B cell (primary cell): Measurements from ENCODE around the gene SERPINF2. TPM values are rescaled to one million over a fixed set of nuclear protein-coding genes. Genes with fewer than 3 reads are reported as not detected.

Experiments
- ATAC-seq: fragments of 200-7000 bp; cut with Tn5 transposase; one replicate; pipeline ENCODE4 v1.10.0; 2021; ENCODE audit warnings: low read depth, mild to moderate bottlenecking, moderate number of reproducible peaks, moderate library complexity
- CTCF ChIA-PET: fragments of 350-600 bp; sonication (Branson Sonifier 250); formaldehyde crosslinking; loops from one replicate; lab custom pipeline; 2021; ENCODE audit warnings: antibody characterized with exemption, inconsistent platforms; lab: Charles Lee
- POLR2A ChIA-PET: fragments of 350-600 bp; sonication (Branson Sonifier 250); formaldehyde crosslinking; loops from one replicate; lab custom pipeline; 2021; ENCODE audit warnings: antibody characterized with exemption; lab: Charles Lee
- DNase-seq: peaks from one replicate; pipeline ENCODE4 v3.0.0; 2013
- H2AFZ ChIP-seq: 2 replicates; pipeline ENCODE4 v1.6.1; 2012; ENCODE audit warnings: mild to moderate bottlenecking, low read depth, low read length; ENCODE audit not compliant: insufficient read depth, poor library complexity, severe bottlenecking
- H3K27ac ChIP-seq, 2 donors: 1 replicate in 1 of 2; 2 replicates in 1 of 2; pipeline ENCODE4 v1.5.1; 2012 to 2013; ENCODE audit warnings: low read length in 2 of 2, mild to moderate bottlenecking in 2 of 2, moderate library complexity in 1 of 2
- H3K27me3 ChIP-seq, 4 experiments: fragments of 200-600 bp in 1 of 4; sonication (generic) in 1 of 4; replicated peaks in 1 of 4; 1 replicate in 2 of 4; 2 replicates in 2 of 4; pipeline versions ENCODE4 v1.6.1 to v1.7.0; 2013 to 2016; ENCODE audit warnings: low read length in 3 of 4, mild to moderate bottlenecking in 2 of 4, mixed read lengths in 1 of 4, moderate library complexity in 1 of 4; ENCODE audit not compliant: insufficient read depth in 4 of 4, control insufficient read depth in 3 of 4; ENCODE audit errors: control extremely low read depth in 1 of 4
- H3K36me3 ChIP-seq, 2 experiments: replicated peaks in 1 of 2; 1 replicate in 1 of 2; 2 replicates in 1 of 2; pipeline versions ENCODE4 v1.6.1 to v1.7.1; 2013; ENCODE audit warnings: low read length in 1 of 2; ENCODE audit not compliant: insufficient read depth in 2 of 2, control insufficient read depth in 1 of 2; ENCODE audit errors: control extremely low read depth in 1 of 2, extremely low read depth in 1 of 2
- H3K4me1 ChIP-seq, 2 donors: fragments of 200-600 bp in 1 of 2; sonication (generic) in 1 of 2; 1 replicate in 1 of 2; 2 replicates in 1 of 2; pipeline versions ENCODE4 v1.5.1 to v1.6.1; 2013 to 2017; ENCODE audit warnings: low read length in 2 of 2; ENCODE audit not compliant: control insufficient read depth in 2 of 2, insufficient read depth in 2 of 2
- H3K4me2 ChIP-seq: replicated peaks from 2 replicates; pipeline ENCODE3; 2012; ENCODE audit warnings: mild to moderate bottlenecking, low read depth, low read length; ENCODE audit not compliant: poor library complexity, severe bottlenecking
- H3K4me3 ChIP-seq, 5 experiments: fragments of 200-600 bp in 1 of 5; sonication (generic) in 1 of 5; 1 replicate in 3 of 5; 2 replicates in 2 of 5; pipeline versions ENCODE4 v1.5.1 to v1.7.0; 2011 to 2016; ENCODE audit warnings: low read length in 4 of 5, mild to moderate bottlenecking in 4 of 5, low read depth in 2 of 5, control low read depth in 1 of 5, moderate library complexity in 1 of 5; ENCODE audit not compliant: insufficient read depth in 1 of 5; ENCODE audit errors: control extremely low read depth in 1 of 5, extremely low read depth in 1 of 5
- H3K79me2 ChIP-seq: fragments of 200-600 bp; sonication (generic); one replicate; pipeline ENCODE4 v1.6.0; 2016; ENCODE audit warnings: low read length; ENCODE audit not compliant: control insufficient read depth, insufficient read depth
- H3K9ac ChIP-seq: fragments of 200-600 bp; sonication (generic); 2 replicates; pipeline ENCODE4 v1.6.1; 2017; ENCODE audit warnings: mild to moderate bottlenecking, low read length, moderate library complexity
- H3K9me3 ChIP-seq, 3 donors: one replicate each; pipeline versions ENCODE4 v1.6.1 to v1.7.1; 2013; ENCODE audit warnings: low read length in 2 of 3; ENCODE audit not compliant: control insufficient read depth in 2 of 3, insufficient read depth in 1 of 3; ENCODE audit errors: control extremely low read depth in 1 of 3
- H4K20me1 ChIP-seq: 2 replicates; pipeline ENCODE4 v1.6.0; 2012; ENCODE audit warnings: mild to moderate bottlenecking, low read length; ENCODE audit not compliant: insufficient read depth, control insufficient read depth, poor library complexity, severe bottlenecking
- H3K27ac Mint-ChIP-seq: one replicate; pipeline ENCODE4 v1.8.0; 2021; ENCODE audit warnings: mixed read lengths
- H3K27me3 Mint-ChIP-seq: one replicate; pipeline ENCODE4 v1.8.0; 2021; ENCODE audit warnings: mixed read lengths
- H3K4me1 Mint-ChIP-seq: one replicate; pipeline ENCODE4 v1.8.0; 2021; ENCODE audit warnings: mixed read lengths
- H3K4me3 Mint-ChIP-seq: one replicate; pipeline ENCODE4 v1.8.0; 2021; ENCODE audit warnings: mixed read lengths
- H3K9me3 Mint-ChIP-seq: one replicate; pipeline ENCODE4 v1.8.0; 2022; ENCODE audit warnings: mixed read lengths; ENCODE audit not compliant: insufficient read depth
- EZH2 ChIP-seq: IDR thresholded peaks from 2 replicates; pipeline ENCODE4 v1.6.1; 2012; ENCODE audit warnings: borderline replicate concordance, low read depth, mild to moderate bottlenecking, moderate library complexity, low read length; ENCODE audit not compliant: insufficient read depth, poor library complexity, severe bottlenecking
- WGBS: methylation state at CpG from one replicate; pipeline ENCODE4 v1.1.5; 2013; ENCODE audit warnings: missing lambda C conversion rate; ENCODE audit not compliant: insufficient coverage; 5-methylcytosine and 5-hydroxymethylcytosine counted together
- intact Hi-C: fragments of 100-400 bp; cut with micrococcal nuclease; formaldehyde crosslinking; loops from one replicate; pipeline ENCODE4 v1.10.0; 2022
- polyA plus RNA-seq: library from polyadenylated mRNA; depleted of rRNA; stranded (reverse); fragments of >200 nt; gene quantifications from 2 replicates; pipeline ENCODE4 v1.2.3, GENCODE V29; 2012
- total RNA-seq, 2 donors: library from RNA; stranded (reverse); fragments of 120-200 nt in 1 of 2; gene quantifications; 1 replicate in 1 of 2; 2 replicates in 1 of 2; pipeline versions ENCODE4 v1.2.3 to v1.2.4, GENCODE V29; 2013 to 2022
- TF ChIP-seq, protein P1 (sequence below): fragments of 200-600 bp; IDR thresholded peaks from one replicate; pipeline ENCODE4 v1.8.0; 2022; ENCODE audit warnings: antibody characterized with exemption, mild to moderate bottlenecking

The SERPINF2 gene
- total and polyA plus RNA-seq, 2 donors (not counting 1 experiment from before 2014, with no cell fraction given): 0.97 to 3.9 TPM

DNA sequence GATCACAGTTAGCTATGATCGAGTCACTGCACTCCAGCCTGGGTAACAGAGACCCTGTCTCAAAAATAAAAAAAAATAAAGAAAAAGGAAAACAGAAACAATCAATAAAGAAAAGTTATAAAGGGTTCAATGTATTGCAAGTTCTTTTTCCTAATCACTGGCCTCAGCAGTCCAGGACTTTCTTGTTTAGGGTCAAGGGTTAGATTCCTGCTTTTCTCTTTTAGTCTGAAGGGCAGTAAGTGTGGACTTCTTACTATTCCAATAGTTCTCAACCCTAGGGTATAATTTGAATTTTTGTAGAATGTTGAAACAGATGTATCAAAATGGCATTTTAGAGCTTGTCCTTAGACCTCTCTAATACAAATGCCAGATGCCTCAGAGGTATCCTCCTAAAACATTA is 59.8 kb downstream of the SERPINF2 start:
- Histone ChIP-seq H3K4me3 (no peak overlapping the region), H3K9me3 (no peaks in the 10 kb centered on the region), H3K79me2 (peaks cover 6% of the 10 kb centered on the region), H3K36me3 (peaks cover 10 to 33% of the 10 kb centered on the region in 2 experiments), H3K9ac (no peak overlapping the region), H2AFZ (no peak overlapping the region), H3K4me1 (no peaks in the 10 kb centered on the region), H3K27me3 (no peaks in the 10 kb centered on the region), H3K4me2 (no peak overlapping the region), H4K20me1 (no peaks in the 10 kb centered on the region), H3K27ac (no peak overlapping the region)
- CTCF ChIA-PET: interaction anchor here (1.0 kb wide), 1 partner anchor 19 kb away, joined by 4 read pairs; no protein-coding TSS in a partner anchor
- DNase-seq: no peak
- H3K4me3 Mint-ChIP-seq: no peak overlapping the region
- H3K4me1 Mint-ChIP-seq: no peaks in the 10 kb centered on the region
- WGBS: no CpG with 5 or more reads among the region's 1 CpG
- POLR2A ChIA-PET: no interaction called here
- H3K27ac Mint-ChIP-seq: no peak overlapping the region
- no peaks in the 10 kb centered on the region for H3K27me3 Mint-ChIP-seq
- ATAC-seq: no peak
- no peaks in the 10 kb centered on the region for H3K9me3 Mint-ChIP-seq
- TF ChIP-seq, protein P1, sequence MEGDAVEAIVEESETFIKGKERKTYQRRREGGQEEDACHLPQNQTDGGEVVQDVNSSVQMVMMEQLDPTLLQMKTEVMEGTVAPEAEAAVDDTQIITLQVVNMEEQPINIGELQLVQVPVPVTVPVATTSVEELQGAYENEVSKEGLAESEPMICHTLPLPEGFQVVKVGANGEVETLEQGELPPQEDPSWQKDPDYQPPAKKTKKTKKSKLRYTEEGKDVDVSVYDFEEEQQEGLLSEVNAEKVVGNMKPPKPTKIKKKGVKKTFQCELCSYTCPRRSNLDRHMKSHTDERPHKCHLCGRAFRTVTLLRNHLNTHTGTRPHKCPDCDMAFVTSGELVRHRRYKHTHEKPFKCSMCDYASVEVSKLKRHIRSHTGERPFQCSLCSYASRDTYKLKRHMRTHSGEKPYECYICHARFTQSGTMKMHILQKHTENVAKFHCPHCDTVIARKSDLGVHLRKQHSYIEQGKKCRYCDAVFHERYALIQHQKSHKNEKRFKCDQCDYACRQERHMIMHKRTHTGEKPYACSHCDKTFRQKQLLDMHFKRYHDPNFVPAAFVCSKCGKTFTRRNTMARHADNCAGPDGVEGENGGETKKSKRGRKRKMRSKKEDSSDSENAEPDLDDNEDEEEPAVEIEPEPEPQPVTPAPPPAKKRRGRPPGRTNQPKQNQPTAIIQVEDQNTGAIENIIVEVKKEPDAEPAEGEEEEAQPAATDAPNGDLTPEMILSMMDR: no peak
- no peak for TF ChIP-seq EZH2
- intact Hi-C loops: no loop called here

DNA sequence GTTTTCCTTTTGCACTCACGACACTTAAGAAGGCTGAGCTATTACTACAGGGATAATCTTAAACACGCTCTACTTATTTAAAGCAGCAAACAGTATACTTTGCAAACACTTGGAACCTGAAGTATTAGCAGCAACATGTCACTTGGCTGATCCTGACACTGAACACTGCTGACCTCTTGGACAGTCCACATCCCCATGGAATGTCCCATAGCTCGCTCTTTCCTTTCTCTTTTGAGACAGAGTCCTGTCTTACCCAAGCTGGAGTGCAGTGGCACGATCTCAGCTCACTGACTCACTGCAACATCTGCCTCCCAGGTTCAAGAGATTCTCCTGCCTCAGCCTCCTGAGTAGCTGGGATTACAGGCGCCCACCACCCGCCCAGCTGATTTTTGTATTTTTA is 60.6 kb downstream of the SERPINF2 start:
- Mint-ChIP-seq H3K9me3 (no peaks in the 10 kb centered on the region), H3K27ac (no peak overlapping the region), H3K4me1 (no peaks in the 10 kb centered on the region), H3K4me3 (no peak overlapping the region), H3K27me3 (no peaks in the 10 kb centered on the region)
- intact Hi-C loops: no loop called here
- DNase-seq (no peak), ATAC-seq (no peak)
- Histone ChIP-seq H3K36me3 (peaks cover 10 to 33% of the 10 kb centered on the region in 2 experiments), H4K20me1 (no peaks in the 10 kb centered on the region), H3K9ac (no peak overlapping the region), H3K9me3 (no peaks in the 10 kb centered on the region), H3K4me1 (no peaks in the 10 kb centered on the region), H3K27ac (no peak overlapping the region), H3K4me3 (no peak overlapping the region), H3K79me2 (peaks cover 3% of the 10 kb centered on the region), H3K4me2 (no peak overlapping the region), H2AFZ (no peak overlapping the region), H3K27me3 (no peaks in the 10 kb centered on the region)
- 98% methylated on average over 4 of the region's 6 CpGs for WGBS
- ChIA-PET POLR2A (no interaction called here), CTCF (interaction anchor here (1.0 to 1.3 kb wide), 2 partner anchors 20 to 83 kb away, joined by 3 to 4 read pairs; no protein-coding TSS in a partner anchor)
- TF ChIP-seq EZH2: no peak
- TF ChIP-seq, protein P1: no peak

Other genes starting within 250 kb of the SERPINF2 start
- gene INPP5K, start 226.3 kb upstream of the SERPINF2 start, total RNA-seq: 76.7 and 77.9 TPM in 2 replicates
- 53.8 and 69.6 TPM in 2 replicates for gene INPP5K, start 226.3 kb upstream of the SERPINF2 start, polyA plus RNA-seq
- 89.3 and 90.9 TPM in 2 replicates for gene PITPNA, start 180.1 kb upstream of the SERPINF2 start, total RNA-seq
- 25.7 and 27.2 TPM in 2 replicates for gene PITPNA, start 180.1 kb upstream of the SERPINF2 start, polyA plus RNA-seq
- 204 and 222 TPM in 2 replicates for gene SLC43A2, start 114.0 kb upstream of the SERPINF2 start, total RNA-seq
- gene SLC43A2, start 114.0 kb upstream of the SERPINF2 start, polyA plus RNA-seq: 26.2 and 34.1 TPM in 2 replicates
- 3.4 and 3.7 TPM in 2 replicates for gene SCARF1, start 97.1 kb upstream of the SERPINF2 start, total RNA-seq
- 0.54 and 0.74 TPM in 2 replicates for gene SCARF1, start 97.1 kb upstream of the SERPINF2 start, polyA plus RNA-seq
- 7.0 and 9.4 TPM in 2 replicates for gene RILP, start 93.0 kb upstream of the SERPINF2 start, total RNA-seq
- 1.1 and 2.0 TPM in 2 replicates for gene RILP, start 93.0 kb upstream of the SERPINF2 start, polyA plus RNA-seq
- 418 and 423 TPM in 2 replicates for gene PRPF8, start 58.0 kb upstream of the SERPINF2 start, total RNA-seq
- 174 and 177 TPM in 2 replicates for gene PRPF8, start 58.0 kb upstream of the SERPINF2 start, polyA plus RNA-seq
- not detected in 2 replicates for gene TLCD2, start 32.5 kb upstream of the SERPINF2 start, total RNA-seq
- gene TLCD2, start 32.5 kb upstream of the SERPINF2 start, polyA plus RNA-seq: 0.03 and 0.10 TPM in 2 replicates
- 102 and 105 TPM in 2 replicates for gene WDR81, start 18.2 kb upstream of the SERPINF2 start, total RNA-seq
- 48.8 and 52.7 TPM in 2 replicates for gene WDR81, start 18.2 kb upstream of the SERPINF2 start, polyA plus RNA-seq
- gene SERPINF1, start 19.2 kb downstream of the SERPINF2 start, total RNA-seq: 28.7 and 35.5 TPM in 2 replicates
- gene SERPINF1, start 19.2 kb downstream of the SERPINF2 start, polyA plus RNA-seq: 6.7 and 11.2 TPM in 2 replicates
- gene SMYD4, start 87.0 kb downstream of the SERPINF2 start, total RNA-seq: 37.5 and 42.3 TPM in 2 replicates
- gene SMYD4, start 87.0 kb downstream of the SERPINF2 start, polyA plus RNA-seq: 10.3 and 11.9 TPM in 2 replicates
- gene RPA1, start 87.1 kb downstream of the SERPINF2 start, total RNA-seq: 74.2 and 94.5 TPM in 2 replicates
- gene RPA1, start 87.1 kb downstream of the SERPINF2 start, polyA plus RNA-seq: 25.7 and 27.0 TPM in 2 replicates